ENCODE results near the gene RLN2. TPM values are rescaled to one million over a fixed set of nuclear protein-coding genes. Genes with fewer than 3 reads are reported as not detected.
A peak's percentile ranks its signal among the peaks of the same experiment; 100 is the strongest.
"Not testable (repeated sequence)": the region's sequence is repeated elsewhere in the genome, so short reads cannot be mapped to it uniquely, and the experiment has no call there.

RLN2 gene
- total RNA-seq, 1 donor = 0.43 TPM

- no peak for TF ChIP-seq CTCF (IDR thresholded peaks at IDR 0.05; ENCODE audit: insufficient read depth, low read depth, low read length)
- no peak overlapping the region for H3K4me3 ChIP-seq (ENCODE audit: low read depth, low read length)
- DNase-seq (ENCODE audit: low read depth) = no peak
Observed at GRCh38 chr9:5326187-5326586, 21.7 kb upstream of the RLN2 start.

- DNase-seq (ENCODE audit: low read depth) = not testable (repeated sequence)
Observed at GRCh38 chr9:5321601-5322000, 17.1 kb upstream of the RLN2 start.

GRCh38 chr9:5321058-5321457 lies 16.5 kb upstream of the RLN2 start:
- H3K4me3 ChIP-seq (ENCODE audit: low read depth, low read length) = no peak overlapping the region
- DNase-seq (ENCODE audit: low read depth) = no peak
- TF ChIP-seq CTCF (IDR thresholded peaks at IDR 0.05; ENCODE audit: insufficient read depth, low read depth, low read length) = peak; percentile 26

More at GRCh38 chr9:5321601-5322000, 17.1 kb upstream of the RLN2 start:
- not testable (repeated sequence) for H3K4me3 ChIP-seq (ENCODE audit: low read depth, low read length)

GRCh38 chr9:5316406-5316805 lies 11.9 kb upstream of the RLN2 start:
- not testable (repeated sequence) for H3K4me3 ChIP-seq (ENCODE audit: low read depth, low read length); DNase-seq (ENCODE audit: low read depth)

GRCh38 chr9:5315187-5315923 lies 10.8 kb upstream of the RLN2 start:
- DNase-seq (ENCODE audit: low read depth) = no peak
- H3K4me3 ChIP-seq (ENCODE audit: low read depth, low read length) = no peak overlapping the region
- no peak for TF ChIP-seq CTCF (IDR thresholded peaks at IDR 0.05; ENCODE audit: insufficient read depth, low read depth, low read length)

- no peak for TF ChIP-seq CTCF (IDR thresholded peaks at IDR 0.05; ENCODE audit: insufficient read depth, low read depth, low read length)
- no peak overlapping the region for H3K4me3 ChIP-seq (ENCODE audit: low read depth, low read length)
- DNase-seq (ENCODE audit: low read depth) = no peak
Observed at GRCh38 chr9:5310851-5311250, 6.3 kb upstream of the RLN2 start.

- DNase-seq (ENCODE audit: low read depth) = peak; percentile 14
- no peak overlapping the region for H3K4me3 ChIP-seq (ENCODE audit: low read depth, low read length)
- TF ChIP-seq CTCF (IDR thresholded peaks at IDR 0.05; ENCODE audit: insufficient read depth, low read depth, low read length) = no peak
Observed at GRCh38 chr9:5305741-5306140, 1.2 kb upstream of the RLN2 start.

GRCh38 chr9:5301544-5301943 lies 3.0 kb downstream of the RLN2 start:
- H3K4me3 ChIP-seq (ENCODE audit: low read depth, low read length) = no peak overlapping the region
- no peak for DNase-seq (ENCODE audit: low read depth)
- no peak for TF ChIP-seq CTCF (IDR thresholded peaks at IDR 0.05; ENCODE audit: insufficient read depth, low read depth, low read length)
